MM.1S (cell line): ENCODE results near the gene FOLR3.

ENCODE experiments used
- CTCF ChIP-seq: fragments of 300-600 bp; sonication (generic); IDR thresholded peaks from 2 replicates; pipeline ENCODE4 v1.5.1; 2016; ENCODE audit warnings: antibody characterized with exemption, low read length, mixed read lengths
- EZH2 ChIP-seq: fragments of 300-600 bp; sonication (generic); optimal IDR thresholded peaks from 2 replicates; pipeline ENCODE3; 2017; ENCODE audit warnings: low read depth, mild to moderate bottlenecking, antibody characterized with exemption, low read length, mixed read lengths
- EZH2phosphoT487 ChIP-seq: fragments of 300-600 bp; sonication (generic); IDR thresholded peaks from 2 replicates; pipeline ENCODE4 v1.6.1; 2018; ENCODE audit warnings: antibody characterized with exemption, low read length

DNA sequence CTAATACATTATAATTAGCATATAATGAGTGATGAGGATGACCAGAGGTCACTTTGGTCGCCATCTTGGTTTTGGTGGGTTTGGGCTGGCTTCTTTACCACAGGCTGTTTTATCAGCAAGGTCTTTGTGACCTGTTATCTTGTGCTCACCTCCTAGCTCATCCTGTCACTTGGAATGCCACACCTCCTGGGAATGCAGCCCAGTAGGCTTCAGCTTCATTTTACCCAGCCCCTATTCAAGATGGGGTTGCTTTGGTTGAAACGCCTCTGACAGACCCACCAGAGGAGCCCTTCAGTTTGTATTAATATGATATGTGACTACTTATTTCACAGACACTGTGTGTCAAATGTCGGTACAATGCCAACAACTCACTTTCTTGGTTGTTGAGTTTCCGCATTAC lies 20.2 kb downstream of the FOLR3 start:
- TF ChIP-seq CTCF, result no peak
- no peak for TF ChIP-seq EZH2phosphoT487
- TF ChIP-seq EZH2, result no peak
